Left ventricle myocardium inferior (tissue), 1 donor: ENCODE results near the gene BAG1. TPM values are rescaled to one million over a fixed set of nuclear protein-coding genes. Genes with fewer than 3 reads are reported as not detected.

Experiments used
- DNase-seq: peaks from one replicate; pipeline ENCODE4 v3.0.0-alpha.2; 2020
- H3K27ac ChIP-seq: fragments of 200-600 bp; replicated peaks from 2 replicates; pipeline ENCODE4 v1.8.0; 2021
- H3K27me3 ChIP-seq: fragments of 200-600 bp; 2 replicates; pipeline ENCODE4 v1.8.0; 2021; ENCODE audit warnings: low read depth
- H3K36me3 ChIP-seq: fragments of 200-600 bp; 2 replicates; pipeline ENCODE4 v1.8.0; 2021
- H3K4me1 ChIP-seq: fragments of 200-600 bp; 2 replicates; pipeline ENCODE4 v1.8.0; 2021
- H3K4me3 ChIP-seq: fragments of 200-600 bp; 2 replicates; pipeline ENCODE4 v1.8.0; 2021; ENCODE audit warnings: mild to moderate bottlenecking, moderate library complexity
- H3K9me3 ChIP-seq: fragments of 200-600 bp; replicated peaks from 2 replicates; pipeline ENCODE4 v1.8.0; 2021
- CTCF ChIP-seq: fragments of 200-600 bp; IDR thresholded peaks from 2 replicates; pipeline ENCODE4 v1.8.0; 2021; ENCODE audit warnings: antibody characterized with exemption, mild to moderate bottlenecking, borderline replicate concordance
- intact Hi-C: fragments of 100-400 bp; cut with micrococcal nuclease; formaldehyde crosslinking; loops from one replicate; pipeline ENCODE4 v1.11.0; 2022
- total RNA-seq: library from RNA; stranded (reverse); fragmentation: NEBNext Ultra II Directional; extraction: Animal tissue kit (Norgen Biotek cat#: 25700); gene quantifications from one replicate; pipeline ENCODE4 v1.2.1, GENCODE V29; 2021
- donor health status: DM: no; HTN: yes; CAD: no; lungs with severe emphysema.

BAG1 gene
- total RNA-seq, 1 donor from 2014 or later: 138 TPM

GRCh38 chr9:33230756-33231622, 33.5 kb downstream of the BAG1 start:
- no peaks in the 10 kb centered on the region for H3K36me3 ChIP-seq
- intact Hi-C loops: no loop called here

GRCh38 chr9:33229359-33230114, 35.0 kb downstream of the BAG1 start:
- peaks cover 4% of the 10 kb centered on the region for H3K4me1 ChIP-seq
- no peak overlapping the region for H3K27ac ChIP-seq
- no peak overlapping the region for H3K4me3 ChIP-seq
- H3K27me3 ChIP-seq: peaks cover 4% of the 10 kb centered on the region
- no peaks in the 10 kb centered on the region for H3K36me3 ChIP-seq
- DNase-seq: no peak
- no peaks in the 10 kb centered on the region for H3K9me3 ChIP-seq
- intact Hi-C loops: no loop called here
- TF ChIP-seq CTCF: no peak

More at GRCh38 chr9:33230756-33231622, 33.5 kb downstream of the BAG1 start:
- Histone ChIP-seq H3K9me3 (no peaks in the 10 kb centered on the region), H3K4me1 (no peaks in the 10 kb centered on the region), H3K4me3 (no peak overlapping the region), H3K27me3 (peaks cover 4% of the 10 kb centered on the region), H3K27ac (no peak overlapping the region)
- DNase-seq: no peak
- no peak for TF ChIP-seq CTCF

- H3K27ac ChIP-seq: no peak overlapping the region
- intact Hi-C loops: no loop called here
- H3K9me3 ChIP-seq: no peaks in the 10 kb centered on the region
- no peak overlapping the region for H3K4me3 ChIP-seq
- peaks cover 4% of the 10 kb centered on the region for H3K4me1 ChIP-seq
- no peak for TF ChIP-seq CTCF
- DNase-seq: no peak
- no peaks in the 10 kb centered on the region for H3K36me3 ChIP-seq
- peaks cover 2% of the 10 kb centered on the region for H3K27me3 ChIP-seq
Measured at GRCh38 chr9:33228606-33229005, 35.9 kb downstream of the BAG1 start.

GRCh38 chr9:33227741-33228140, 36.8 kb downstream of the BAG1 start:
- no peaks in the 10 kb centered on the region for H3K9me3 ChIP-seq
- no peak overlapping the region for H3K27ac ChIP-seq
- no peaks in the 10 kb centered on the region for H3K27me3 ChIP-seq
- H3K4me1 ChIP-seq: peaks cover 4% of the 10 kb centered on the region
- no peak for DNase-seq
- H3K36me3 ChIP-seq: no peaks in the 10 kb centered on the region
- intact Hi-C loops: loop anchor here (2.0 kb wide), 1 partner anchor 147 kb away; no protein-coding TSS in a partner anchor
- H3K4me3 ChIP-seq: no peak overlapping the region
- no peak for TF ChIP-seq CTCF

- H3K9me3 ChIP-seq: no peaks in the 10 kb centered on the region
- peak; percentile 31 for DNase-seq
- TF ChIP-seq CTCF: no peak
- peaks cover 4% of the 10 kb centered on the region for H3K4me1 ChIP-seq
- intact Hi-C loops: loop anchor here (2.0 kb wide), 1 partner anchor 146 kb away; no protein-coding TSS in a partner anchor
- H3K4me3 ChIP-seq: no peak overlapping the region
- H3K36me3 ChIP-seq: no peaks in the 10 kb centered on the region
- H3K27ac ChIP-seq: no peak overlapping the region
- H3K27me3 ChIP-seq: no peaks in the 10 kb centered on the region
Measured at GRCh38 chr9:33227008-33227398, 37.5 kb downstream of the BAG1 start.
